GM12878 (cell line): ENCODE measurements around the gene EFCAB8. TPM values are rescaled to one million over a fixed set of nuclear protein-coding genes. Genes with fewer than 3 reads are reported as not detected.

Experiments
- ATAC-seq: fragments of 200-7000 bp; cut with Tn5 transposase; 3 replicates; pipeline ENCODE4 v1.9.1; 2020; ENCODE audit warnings: mild to moderate bottlenecking, moderate library complexity
- BruUV-seq: library from RNA; stranded (reverse); fragments of 400-500 nt; replicated peaks from 2 replicates; lab custom pipeline; 2021; lab: Mats Ljungman, UMichigan
- CTCF ChIA-PET: fragments of 300-600 bp; sonication (Branson Sonifier 250); formaldehyde crosslinking; extraction: SDS; loops from one replicate; lab custom pipeline; 2021; ENCODE audit warnings: inconsistent platforms; lab: Yijun Ruan, JAX
- POLR2A ChIA-PET: fragments of 350-600 bp; formaldehyde crosslinking; extraction: SDS; loops from one replicate; lab custom pipeline; 2021; ENCODE audit warnings: inconsistent platforms; lab: Charles Lee
- RAD21 ChIA-PET: fragments of 300-600 bp; sonication (Branson Sonifier 250); formaldehyde crosslinking; loops from one replicate; lab custom pipeline; 2023; ENCODE audit warnings: antibody characterized with exemption; ENCODE audit not compliant: unreplicated experiment; lab: Charles Lee
- SMC1A ChIA-PET: fragments of 300-600 bp; sonication (Branson Sonifier 250); formaldehyde crosslinking; loops from one replicate; lab custom pipeline; 2023; ENCODE audit not compliant: unreplicated experiment, uncharacterized antibody; lab: Charles Lee
- DNase-seq: peaks from one replicate; pipeline ENCODE4 v3.0.0-alpha.2; 2011; ENCODE audit warnings: low read depth, low spot score
- FAIRE-seq: peaks from 3 replicates; lab custom pipeline; 2011; peaks lifted over from hg19 to GRCh38; lab: Jason Lieb, UNC
- H2AFZ ChIP-seq: 2 replicates; pipeline ENCODE4 v1.6.0; 2011; ENCODE audit warnings: low read depth, low read length, control low read depth; ENCODE audit not compliant: control insufficient read depth
- H3K27ac ChIP-seq: 2 replicates; pipeline ENCODE4 v1.5.1; 2011; ENCODE audit warnings: control low read depth; ENCODE audit not compliant: control insufficient read depth, insufficient read depth
- H3K27me3 ChIP-seq, 2 experiments: replicated peaks in 1 of 2; 2 replicates each; pipeline versions ENCODE4 v1.6.0 to v1.6.1; 2011; ENCODE audit warnings: low read length in 1 of 2; ENCODE audit not compliant: control insufficient read depth in 2 of 2, insufficient read depth in 2 of 2
- H3K36me3 ChIP-seq, 2 experiments: 2 replicates each; pipeline ENCODE4 v1.5.1; 2011; ENCODE audit warnings: low read length in 1 of 2; ENCODE audit not compliant: control insufficient read depth in 2 of 2, insufficient read depth in 2 of 2
- H3K4me1 ChIP-seq: 2 replicates; pipeline ENCODE4 v1.6.1; 2011; ENCODE audit warnings: mild to moderate bottlenecking, low read length, moderate library complexity, mixed read lengths; ENCODE audit not compliant: control insufficient read depth, insufficient read depth
- H3K4me2 ChIP-seq: 2 replicates; pipeline ENCODE4 v1.6.0; 2011; ENCODE audit warnings: control low read depth; ENCODE audit not compliant: control insufficient read depth, insufficient read depth
- H3K4me3 ChIP-seq: fragments of 200-600 bp; sonication (generic); 2 replicates; pipeline ENCODE4 v1.5.1; 2016
- H3K79me2 ChIP-seq: 2 replicates; pipeline ENCODE4 v1.6.0; 2011; ENCODE audit warnings: low read length; ENCODE audit not compliant: control insufficient read depth, insufficient read depth
- H3K9ac ChIP-seq: 2 replicates; pipeline ENCODE4 v1.8.0; 2011; ENCODE audit warnings: low read length, control low read depth, mixed read lengths; ENCODE audit not compliant: control insufficient read depth, insufficient read depth
- H3K9me3 ChIP-seq: replicated peaks from 3 replicates; pipeline ENCODE4 v1.5.1; 2011; ENCODE audit warnings: mild to moderate bottlenecking, low read length; ENCODE audit not compliant: control insufficient read depth, insufficient read depth
- H4K20me1 ChIP-seq: 2 replicates; pipeline ENCODE4 v1.6.0; 2011; ENCODE audit not compliant: control insufficient read depth, insufficient read depth
- ATF3 ChIP-seq: IDR thresholded peaks from 2 replicates; pipeline ENCODE4 v1.6.1; 2011; ENCODE audit warnings: low read depth, mild to moderate bottlenecking, low read length, moderate library complexity, borderline replicate concordance; ENCODE audit errors: extremely low read depth
- ATF7 ChIP-seq: fragments of 450-650 bp; IDR thresholded peaks from 2 replicates; pipeline ENCODE4 v1.6.1; 2016; ENCODE audit warnings: low read depth, mild to moderate bottlenecking
- CUX1 ChIP-seq: IDR thresholded peaks from 2 replicates; pipeline ENCODE4 v1.6.1; 2012; ENCODE audit warnings: improper control_type of control experiment, low read depth, low read length; ENCODE audit not compliant: insufficient replicate concordance
- POLR2AphosphoS5 ChIP-seq: IDR thresholded peaks from 2 replicates; pipeline ENCODE4 v1.6.1; 2011; ENCODE audit warnings: mild to moderate bottlenecking, low read length, inconsistent platforms
- SRF ChIP-seq, 2 experiments: IDR thresholded peaks; 2 replicates each; pipeline ENCODE4 v1.6.1; 2011; ENCODE audit warnings: low read depth in 2 of 2, low read length in 2 of 2, mild to moderate bottlenecking in 1 of 2, moderate library complexity in 1 of 2
- WGBS: methylation state at CpG from one replicate; pipeline ENCODE4 v1.1.6; 2016; ENCODE audit warnings: low lambda C conversion rate; ENCODE audit not compliant: insufficient replicate concordance, insufficient coverage; ENCODE audit errors: missing lambda C conversion rate; 5-methylcytosine and 5-hydroxymethylcytosine counted together
- in situ Hi-C: fragments of 300-500 bp; cut with MboI; formaldehyde crosslinking; loops from 9 replicates; pipeline ENCODE4 v1.14.3; 2018; ENCODE audit warnings: mixed read lengths
- intact Hi-C: fragments of 100-400 bp; cut with micrococcal nuclease; formaldehyde crosslinking; loops from one replicate; pipeline ENCODE4 v1.14.2; 2022; ENCODE audit not compliant: unreplicated experiment
- polyA plus RNA-seq, 11 experiments: library from polyadenylated mRNA; depleted of rRNA in 4 of 11; unstranded in 6 of 11; stranded (reverse) in 5 of 11; fragments of >200 nt; fragmentation: Nextera tagmentation in 4 of 11; fragmentation: Illumina TruSeq in 1 of 11; extraction: Ambion mirVana in 4 of 11; extraction: Trizol in 1 of 11; gene quantifications; 1 replicate in 1 of 11; 2 replicates in 10 of 11; pipeline versions ENCODE4 v1.2.1 to v1.2.3, GENCODE V29; 2011 to 2016; ENCODE audit warnings: inconsistent platforms in 2 of 11, missing spikeins in 2 of 11, low read depth in 1 of 11
- total RNA-seq, 4 experiments: library from RNA; depleted of rRNA in 3 of 4; stranded (reverse); fragments of >200 nt in 3 of 4; fragmentation: Illumina TruSeq in 1 of 4; extraction: Trizol in 1 of 4; gene quantifications; 2 replicates each; pipeline versions ENCODE4 v1.2.1 to v1.2.3, GENCODE V29; 2013 to 2021

EFCAB8 gene
- total and polyA plus RNA-seq, 10 of the 15 experiments (the other 5 are each of a cell fraction or from before 2014, with no cell fraction given) = 0.04 to 0.18 (median 0.06) TPM; not detected in 4

GRCh38 chr20:33002087-33002808 lies 143.5 kb downstream of the EFCAB8 start:
- no peak for TF ChIP-seq ATF7
- no peak for TF ChIP-seq SRF (IDR thresholded peaks at IDR 0.05; ENCODE audit: low read depth in 2 of 2, low read length in 2 of 2)
- no peak for TF ChIP-seq ATF3
- TF ChIP-seq CUX1 = no peak
- no peak for TF ChIP-seq POLR2AphosphoS5
- ChIA-PET SMC1A (no interaction called here), POLR2A (no interaction called here), RAD21 (no interaction called here), CTCF (no interaction called here)
- FAIRE-seq (no peak), DNase-seq (no peak), ATAC-seq (no peak)
- WGBS = 46% methylated on average over 7 of the region's 7 CpGs
- intact Hi-C loops (no loop called here), in situ Hi-C loops (no loop called here)
- no peaks in the 10 kb centered on the region; the same call in 2 of the 3 replicates for H3K9me3 ChIP-seq
- no peak overlapping the region for H3K4me2 ChIP-seq
- no TSS peak for BruUV-seq
- no peak overlapping the region for H3K4me3 ChIP-seq
- no peaks in the 10 kb centered on the region for H3K4me1 ChIP-seq
- H3K27ac ChIP-seq = no peak overlapping the region
- H3K9ac ChIP-seq = no peak overlapping the region
- no peak overlapping the region for H2AFZ ChIP-seq
- H3K36me3 ChIP-seq = no peaks in the 10 kb centered on the region
- H3K79me2 ChIP-seq = no peaks in the 10 kb centered on the region
- no peaks in the 10 kb centered on the region for H4K20me1 ChIP-seq
- H3K27me3 ChIP-seq = no peaks in the 10 kb centered on the region
